GDM1 (cell line): Measurements from ENCODE around the gene C16orf86.

Experiments used
- DNase-seq: peaks from one replicate; lab custom pipeline; 2025; lab: John Stamatoyannopoulos, UW

C16orf86 gene

GRCh38 chr16:67694611-67695010, 28.0 kb downstream of the C16orf86 start:
- no peak for DNase-seq

GRCh38 chr16:67697422-67698185, 31.0 kb downstream of the C16orf86 start:
- DNase-seq, result no peak

GRCh38 chr16:67699265-67699664, 32.7 kb downstream of the C16orf86 start:
- no peak for DNase-seq

GRCh38 chr16:67701420-67701819, 34.8 kb downstream of the C16orf86 start:
- DNase-seq, result no peak

GRCh38 chr16:67702130-67702529, 35.5 kb downstream of the C16orf86 start:
- no peak for DNase-seq

- DNase-seq, result no peak
These were observed 37.0 kb downstream of the C16orf86 start for GRCh38 chr16:67703626-67704025.

- no peak for DNase-seq
These were observed 37.5 kb downstream of the C16orf86 start for GRCh38 chr16:67704110-67704509.

GRCh38 chr16:67707210-67707609, 40.6 kb downstream of the C16orf86 start:
- DNase-seq, result no peak

GRCh38 chr16:67707790-67708189, 41.2 kb downstream of the C16orf86 start:
- no peak for DNase-seq

- no peak for DNase-seq
These were observed 41.8 kb downstream of the C16orf86 start for GRCh38 chr16:67708368-67708771.

GRCh38 chr16:67709050-67709449, 42.4 kb downstream of the C16orf86 start:
- DNase-seq, result no peak

GRCh38 chr16:67710607-67711006, 44.0 kb downstream of the C16orf86 start:
- no peak for DNase-seq

- no peak for DNase-seq
These were observed 47.1 kb downstream of the C16orf86 start for GRCh38 chr16:67713647-67714273.

GRCh38 chr16:67714522-67714921, 47.9 kb downstream of the C16orf86 start:
- DNase-seq, result no peak

- no peak for DNase-seq
These were observed 49.5 kb downstream of the C16orf86 start for GRCh38 chr16:67716097-67716496.
